HL-60 (cell line): ENCODE data around the gene KLHL28.
A peak's percentile ranks its signal among the peaks of the same experiment; 100 is the strongest.

Experiments
- DNase-seq, 2 experiments: peaks; one replicate each; pipeline ENCODE4 v3.0.0-alpha.2; 2010 to 2020; ENCODE audit warnings: low read depth in 1 of 2, low spot score in 1 of 2
- H3K27ac ChIP-seq: fragments of 250-450 bp; sonication (Bioruptor Pico); replicated peaks from 2 replicates; pipeline ENCODE4 v1.5.1; 2020; ENCODE audit warnings: mild to moderate bottlenecking, moderate library complexity
- H3K27me3 ChIP-seq: fragments of 250-450 bp; sonication (Bioruptor Pico); 2 replicates; pipeline ENCODE4 v1.5.1; 2021; ENCODE audit warnings: mild to moderate bottlenecking, moderate library complexity; ENCODE audit not compliant: insufficient read depth, poor library complexity, severe bottlenecking
- H3K4me3 ChIP-seq: replicated peaks from 2 replicates; pipeline ENCODE4 v1.5.1; 2011; ENCODE audit warnings: mild to moderate bottlenecking, control low read depth, low read length; ENCODE audit not compliant: insufficient read depth
- GABPA ChIP-seq: IDR thresholded peaks from 2 replicates; pipeline ENCODE4 v1.6.1; 2012; ENCODE audit warnings: low read depth
- POLR2AphosphoS5 ChIP-seq: IDR thresholded peaks from 2 replicates; pipeline ENCODE4 v1.6.1; 2012; ENCODE audit warnings: low read depth
- SPI1 ChIP-seq: IDR thresholded peaks from 2 replicates; pipeline ENCODE4 v1.6.1; 2012; ENCODE audit warnings: low read depth, mild to moderate bottlenecking, borderline replicate concordance
- TF ChIP-seq, protein P1 (sequence below): IDR thresholded peaks from 2 replicates; pipeline ENCODE4 v1.6.1; 2012; ENCODE audit warnings: low read depth; ENCODE audit not compliant: insufficient replicate concordance
- TF ChIP-seq, protein P2 (sequence below): IDR thresholded peaks from one replicate; pipeline ENCODE4 v1.5.1; 2011; ENCODE audit warnings: low read length, control low read depth, inconsistent platforms; ENCODE audit not compliant: insufficient read depth

Gene KLHL28

DNA sequence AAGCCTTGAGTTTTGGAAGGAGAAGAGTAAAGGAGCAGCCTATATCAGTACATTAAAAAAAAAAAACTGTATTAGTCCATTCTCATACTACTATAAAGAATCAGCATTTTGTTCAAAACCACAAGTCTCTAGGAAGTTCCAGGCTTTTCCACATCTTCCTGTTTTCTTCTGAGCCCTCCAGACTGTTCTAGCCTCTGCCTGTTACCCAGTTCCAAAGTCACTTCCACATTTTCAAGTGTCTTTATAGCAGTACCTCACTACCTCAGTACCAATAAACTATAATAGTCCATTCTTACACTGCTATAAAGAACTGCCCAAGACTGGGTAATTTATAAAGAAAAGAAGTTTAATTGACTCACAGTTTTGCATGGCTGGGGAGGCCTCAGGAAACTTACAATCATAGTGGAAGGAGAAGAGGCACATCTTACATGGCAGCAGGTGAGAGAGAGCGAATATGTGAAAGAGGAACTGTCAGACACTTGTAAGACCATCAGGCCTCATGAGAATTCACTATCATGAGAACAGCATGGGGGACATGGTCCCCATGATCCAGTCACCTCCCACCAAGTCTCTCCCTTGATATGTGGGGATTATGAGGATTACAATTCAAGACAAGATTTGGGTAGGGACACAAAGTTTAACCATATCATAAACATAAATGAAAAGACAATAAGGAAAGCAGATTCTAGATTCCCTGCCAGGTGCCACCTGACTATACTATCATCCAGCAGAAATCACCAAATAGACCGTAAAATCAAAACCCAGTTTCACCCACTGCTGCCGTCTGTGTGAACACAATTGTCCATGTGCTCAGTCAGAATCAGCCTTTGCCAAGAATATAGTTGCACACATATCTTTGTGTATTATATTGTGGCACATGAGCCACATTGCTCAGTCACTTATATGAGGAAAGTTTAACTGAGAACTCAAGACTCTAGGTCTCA is 28.0 kb upstream of the KLHL28 start:
- peak in 1 of 2 experiments; percentile 22 for DNase-seq
- H3K27ac ChIP-seq: no peak overlapping the region
- TF ChIP-seq GABPA: no peak
- TF ChIP-seq, protein P1, sequence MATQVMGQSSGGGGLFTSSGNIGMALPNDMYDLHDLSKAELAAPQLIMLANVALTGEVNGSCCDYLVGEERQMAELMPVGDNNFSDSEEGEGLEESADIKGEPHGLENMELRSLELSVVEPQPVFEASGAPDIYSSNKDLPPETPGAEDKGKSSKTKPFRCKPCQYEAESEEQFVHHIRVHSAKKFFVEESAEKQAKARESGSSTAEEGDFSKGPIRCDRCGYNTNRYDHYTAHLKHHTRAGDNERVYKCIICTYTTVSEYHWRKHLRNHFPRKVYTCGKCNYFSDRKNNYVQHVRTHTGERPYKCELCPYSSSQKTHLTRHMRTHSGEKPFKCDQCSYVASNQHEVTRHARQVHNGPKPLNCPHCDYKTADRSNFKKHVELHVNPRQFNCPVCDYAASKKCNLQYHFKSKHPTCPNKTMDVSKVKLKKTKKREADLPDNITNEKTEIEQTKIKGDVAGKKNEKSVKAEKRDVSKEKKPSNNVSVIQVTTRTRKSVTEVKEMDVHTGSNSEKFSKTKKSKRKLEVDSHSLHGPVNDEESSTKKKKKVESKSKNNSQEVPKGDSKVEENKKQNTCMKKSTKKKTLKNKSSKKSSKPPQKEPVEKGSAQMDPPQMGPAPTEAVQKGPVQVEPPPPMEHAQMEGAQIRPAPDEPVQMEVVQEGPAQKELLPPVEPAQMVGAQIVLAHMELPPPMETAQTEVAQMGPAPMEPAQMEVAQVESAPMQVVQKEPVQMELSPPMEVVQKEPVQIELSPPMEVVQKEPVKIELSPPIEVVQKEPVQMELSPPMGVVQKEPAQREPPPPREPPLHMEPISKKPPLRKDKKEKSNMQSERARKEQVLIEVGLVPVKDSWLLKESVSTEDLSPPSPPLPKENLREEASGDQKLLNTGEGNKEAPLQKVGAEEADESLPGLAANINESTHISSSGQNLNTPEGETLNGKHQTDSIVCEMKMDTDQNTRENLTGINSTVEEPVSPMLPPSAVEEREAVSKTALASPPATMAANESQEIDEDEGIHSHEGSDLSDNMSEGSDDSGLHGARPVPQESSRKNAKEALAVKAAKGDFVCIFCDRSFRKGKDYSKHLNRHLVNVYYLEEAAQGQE: no peak
- TF ChIP-seq POLR2AphosphoS5: no peak
- peak; percentile 47; the same call in 1 of the 2 replicates for TF ChIP-seq SPI1
- TF ChIP-seq, protein P2, sequence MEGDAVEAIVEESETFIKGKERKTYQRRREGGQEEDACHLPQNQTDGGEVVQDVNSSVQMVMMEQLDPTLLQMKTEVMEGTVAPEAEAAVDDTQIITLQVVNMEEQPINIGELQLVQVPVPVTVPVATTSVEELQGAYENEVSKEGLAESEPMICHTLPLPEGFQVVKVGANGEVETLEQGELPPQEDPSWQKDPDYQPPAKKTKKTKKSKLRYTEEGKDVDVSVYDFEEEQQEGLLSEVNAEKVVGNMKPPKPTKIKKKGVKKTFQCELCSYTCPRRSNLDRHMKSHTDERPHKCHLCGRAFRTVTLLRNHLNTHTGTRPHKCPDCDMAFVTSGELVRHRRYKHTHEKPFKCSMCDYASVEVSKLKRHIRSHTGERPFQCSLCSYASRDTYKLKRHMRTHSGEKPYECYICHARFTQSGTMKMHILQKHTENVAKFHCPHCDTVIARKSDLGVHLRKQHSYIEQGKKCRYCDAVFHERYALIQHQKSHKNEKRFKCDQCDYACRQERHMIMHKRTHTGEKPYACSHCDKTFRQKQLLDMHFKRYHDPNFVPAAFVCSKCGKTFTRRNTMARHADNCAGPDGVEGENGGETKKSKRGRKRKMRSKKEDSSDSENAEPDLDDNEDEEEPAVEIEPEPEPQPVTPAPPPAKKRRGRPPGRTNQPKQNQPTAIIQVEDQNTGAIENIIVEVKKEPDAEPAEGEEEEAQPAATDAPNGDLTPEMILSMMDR: no peak
- no peak overlapping the region for H3K4me3 ChIP-seq
- H3K27me3 ChIP-seq: no peaks in the 10 kb centered on the region

DNA sequence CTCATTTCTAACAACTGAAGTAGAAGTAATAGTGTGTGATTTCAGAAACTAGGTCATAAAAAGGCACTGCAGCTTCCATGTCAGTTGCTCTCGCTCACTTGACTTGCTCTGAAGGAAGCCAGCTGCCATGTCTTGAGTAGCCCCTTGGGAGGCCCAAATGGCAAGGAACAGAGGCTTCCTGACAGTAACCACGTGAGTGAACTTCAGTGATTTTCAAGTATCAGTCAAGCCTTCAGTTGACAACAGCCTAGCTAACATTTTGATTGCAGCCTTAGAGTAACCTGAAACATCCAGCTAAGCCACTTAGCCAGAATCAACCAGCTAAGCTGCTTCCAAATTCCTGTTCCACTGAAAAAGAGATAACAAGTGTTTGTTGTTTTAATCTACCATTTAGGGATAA is 26.9 kb upstream of the KLHL28 start:
- no peaks in the 10 kb centered on the region for H3K27me3 ChIP-seq
- no peak for DNase-seq
- no peak overlapping the region for H3K4me3 ChIP-seq
- TF ChIP-seq, protein P2: no peak
- TF ChIP-seq, protein P1: no peak
- H3K27ac ChIP-seq: no peak overlapping the region

DNA sequence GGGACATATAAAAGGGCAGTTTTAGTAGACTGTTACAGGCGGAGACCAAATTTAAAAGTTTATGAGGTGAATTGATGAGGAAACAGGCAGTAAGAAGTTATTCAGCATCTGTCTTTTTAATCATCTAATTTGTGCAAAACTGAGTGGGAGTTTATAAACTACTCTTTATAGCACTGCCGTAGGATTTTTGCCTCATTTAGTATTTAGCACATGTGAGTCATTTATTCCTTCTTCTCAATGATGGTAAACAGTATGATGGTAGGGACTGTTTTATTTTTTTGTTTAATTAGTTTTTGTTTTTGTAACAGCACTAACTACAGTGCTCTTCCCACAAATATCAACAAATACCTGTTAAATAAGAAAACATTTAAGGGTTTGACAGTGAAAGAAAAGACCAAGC is 20.8 kb upstream of the KLHL28 start:
- H3K27me3 ChIP-seq: no peaks in the 10 kb centered on the region
- no peak overlapping the region for H3K4me3 ChIP-seq
- no peak overlapping the region for H3K27ac ChIP-seq
- no peak for DNase-seq
- no peak for TF ChIP-seq GABPA
- TF ChIP-seq, protein P1: no peak
- no peak for TF ChIP-seq SPI1
